ENCODE results near the gene TECPR1.
A peak's percentile ranks its signal among the peaks of the same experiment; 100 is the strongest.
"Not testable (repeated sequence)": the region's sequence is repeated elsewhere in the genome, so short reads cannot be mapped to it uniquely, and the experiment has no call there.

TECPR1 gene

GRCh38 chr7:98224701-98225181, 27.3 kb downstream of the TECPR1 start:
- no peak for DNase-seq

- no peak for DNase-seq
These were observed 27.9 kb downstream of the TECPR1 start for GRCh38 chr7:98223898-98224700.

- DNase-seq, result no peak
These were observed 28.6 kb downstream of the TECPR1 start for GRCh38 chr7:98223351-98223897.

- no peak for DNase-seq
These were observed 29.4 kb downstream of the TECPR1 start for GRCh38 chr7:98222533-98223195.

- DNase-seq, result no peak
These were observed 30.2 kb downstream of the TECPR1 start for GRCh38 chr7:98221611-98222532.

- DNase-seq, result not testable (repeated sequence)
These were observed 32.6 kb downstream of the TECPR1 start for GRCh38 chr7:98219382-98219781.

DNA sequence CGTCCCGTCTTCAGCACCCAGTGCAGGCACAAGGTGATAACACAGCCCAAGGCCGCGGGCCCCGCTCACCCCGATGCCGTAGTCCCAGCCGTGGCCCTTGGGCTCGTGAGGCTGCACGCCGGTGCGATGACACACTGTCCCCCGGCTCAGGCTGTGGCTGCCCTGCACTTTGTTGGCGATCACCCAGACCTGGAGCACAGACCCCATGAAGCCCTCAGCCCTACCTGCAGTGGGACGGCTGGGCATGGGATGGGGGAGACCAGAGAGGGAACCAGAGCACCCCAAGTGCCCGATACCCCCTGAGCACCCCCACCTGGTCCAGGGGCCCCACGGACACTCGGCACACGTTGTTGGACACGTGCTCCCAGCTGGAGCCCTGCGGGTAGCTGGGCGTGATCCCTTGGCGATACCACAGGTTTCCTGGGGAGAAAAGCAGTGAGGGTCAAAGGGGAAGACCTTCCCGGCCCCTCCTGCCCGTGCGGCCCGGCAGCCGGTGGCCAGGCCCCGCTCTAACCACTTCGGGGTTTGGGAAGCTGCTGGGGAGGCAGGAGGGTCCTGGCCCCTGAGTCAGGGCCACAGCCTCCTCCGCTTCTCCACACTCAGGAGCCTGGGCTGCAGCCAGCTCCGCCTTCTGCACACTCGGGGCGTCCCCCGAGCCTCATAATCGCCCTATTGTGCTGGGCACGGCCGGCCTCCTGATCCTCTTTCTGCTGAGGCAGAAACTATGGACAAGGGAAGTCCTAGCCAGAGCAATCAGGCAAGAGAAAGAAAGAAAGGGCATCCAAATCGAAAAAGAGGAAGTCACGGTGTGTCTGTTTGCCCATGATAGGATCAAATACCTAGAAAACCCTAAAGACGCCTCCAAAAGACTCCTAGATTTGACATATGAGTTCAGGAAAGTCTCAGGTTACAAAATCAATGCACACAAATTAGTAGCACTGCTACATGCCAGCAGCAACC, 34.1 kb downstream of the TECPR1 start:
- no peak for DNase-seq

DNA sequence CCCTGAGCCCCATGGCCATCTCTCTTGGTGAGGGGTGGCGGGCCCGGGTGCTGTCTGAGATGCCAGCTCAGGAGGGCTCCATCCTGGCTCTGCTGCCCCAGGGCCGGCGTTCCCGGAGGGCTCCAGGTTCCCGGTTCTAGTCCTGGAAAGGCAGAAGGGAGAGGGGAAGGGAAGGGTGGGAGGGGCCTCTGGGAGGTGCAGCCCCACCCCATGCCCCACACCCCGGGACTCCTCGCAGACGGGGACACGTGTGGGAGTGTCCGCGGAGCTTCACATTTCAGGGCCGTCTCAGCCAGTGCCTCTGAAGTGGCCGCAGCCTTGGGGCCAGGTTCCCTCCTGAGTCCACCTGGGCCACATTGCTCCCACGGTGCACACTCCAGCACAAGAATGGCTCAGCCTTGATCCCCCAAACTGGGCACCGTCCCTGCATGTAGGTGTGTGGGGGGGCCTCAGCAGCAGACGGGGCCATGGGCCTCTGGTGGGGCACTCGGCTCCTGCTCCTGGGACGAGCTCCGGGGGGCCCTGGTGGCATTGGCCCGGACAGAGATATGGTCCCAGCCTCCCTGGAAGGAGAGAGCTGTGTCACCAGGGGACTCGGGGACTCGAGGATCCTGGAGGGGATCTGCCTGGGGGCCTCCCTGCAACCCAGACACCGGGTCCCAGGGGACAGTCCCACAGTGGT, 35.0 kb downstream of the TECPR1 start:
- DNase-seq, result no peak

- DNase-seq, result no peak
These were observed 36.2 kb downstream of the TECPR1 start for GRCh38 chr7:98215561-98216495.

DNA sequence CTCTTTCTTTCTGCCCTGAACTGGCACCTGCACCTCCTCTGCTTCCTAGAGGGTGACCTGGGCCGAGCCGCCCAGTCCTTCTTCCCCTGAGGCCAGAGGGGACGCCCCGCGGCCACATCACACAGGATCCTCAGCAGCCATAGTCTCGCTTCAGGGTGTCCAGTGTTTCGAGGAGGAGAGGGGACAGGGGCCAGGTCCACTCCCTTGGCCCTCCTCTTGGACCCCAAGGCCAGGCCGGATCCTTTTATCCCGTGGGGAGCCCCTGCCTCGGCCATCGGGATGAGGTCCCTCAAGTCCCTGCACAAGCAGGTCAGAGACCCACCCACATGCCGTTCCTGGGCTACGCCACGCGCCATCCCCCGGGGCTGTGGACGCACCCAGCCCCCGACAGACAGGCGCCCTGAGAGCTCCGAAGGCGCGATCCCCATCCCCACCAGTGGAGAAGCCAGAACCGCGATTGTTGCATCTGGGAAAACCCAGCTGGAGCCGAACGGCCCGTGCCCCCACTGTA, 37.2 kb downstream of the TECPR1 start:
- no peak for DNase-seq

- DNase-seq, result no peak
These were observed 37.9 kb downstream of the TECPR1 start for GRCh38 chr7:98213888-98214810.

DNA sequence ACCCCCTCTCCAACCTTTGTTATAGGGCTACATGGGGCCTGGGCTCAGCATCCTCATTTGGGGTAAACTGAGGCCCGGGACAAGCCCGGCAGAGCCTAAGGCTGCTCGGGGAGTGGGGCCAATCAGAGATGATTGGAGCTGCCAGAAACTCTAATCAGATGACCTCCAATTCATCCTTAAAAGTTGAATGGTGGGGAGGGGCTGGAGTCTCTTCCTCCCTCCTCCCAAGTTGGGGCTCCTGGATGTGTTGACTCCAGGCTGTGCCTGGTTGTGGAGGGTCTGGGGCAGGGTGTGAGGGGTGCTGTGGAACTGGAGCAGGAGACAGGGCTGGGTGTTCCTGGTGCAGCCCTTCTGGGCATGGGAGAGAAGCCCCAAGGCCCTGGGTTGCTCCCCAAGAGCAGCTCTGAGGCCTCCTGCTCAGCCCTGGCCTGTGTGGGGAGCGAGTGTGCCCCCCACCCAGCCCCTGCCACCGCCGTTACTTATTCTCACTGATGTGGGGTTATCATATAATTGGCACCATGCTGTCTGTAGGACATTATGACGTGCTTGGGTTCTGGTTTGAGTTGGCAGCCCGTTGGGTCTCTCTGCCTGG, 38.6 kb downstream of the TECPR1 start:
- DNase-seq, result no peak

- DNase-seq, result no peak
These were observed 39.4 kb downstream of the TECPR1 start for GRCh38 chr7:98212532-98213041.

GRCh38 chr7:98211676-98212531, 40.1 kb downstream of the TECPR1 start:
- DNase-seq, result no peak

- peak in 1 of 4 experiments; percentile 28 for DNase-seq
These were observed 40.8 kb downstream of the TECPR1 start, which contains the start of gene BHLHA15 for GRCh38 chr7:98211221-98211675. BHLHA15 (plus strand) TSS chr7:98211439; CDS start chr7:98212310, 871 bp downstream.

DNA sequence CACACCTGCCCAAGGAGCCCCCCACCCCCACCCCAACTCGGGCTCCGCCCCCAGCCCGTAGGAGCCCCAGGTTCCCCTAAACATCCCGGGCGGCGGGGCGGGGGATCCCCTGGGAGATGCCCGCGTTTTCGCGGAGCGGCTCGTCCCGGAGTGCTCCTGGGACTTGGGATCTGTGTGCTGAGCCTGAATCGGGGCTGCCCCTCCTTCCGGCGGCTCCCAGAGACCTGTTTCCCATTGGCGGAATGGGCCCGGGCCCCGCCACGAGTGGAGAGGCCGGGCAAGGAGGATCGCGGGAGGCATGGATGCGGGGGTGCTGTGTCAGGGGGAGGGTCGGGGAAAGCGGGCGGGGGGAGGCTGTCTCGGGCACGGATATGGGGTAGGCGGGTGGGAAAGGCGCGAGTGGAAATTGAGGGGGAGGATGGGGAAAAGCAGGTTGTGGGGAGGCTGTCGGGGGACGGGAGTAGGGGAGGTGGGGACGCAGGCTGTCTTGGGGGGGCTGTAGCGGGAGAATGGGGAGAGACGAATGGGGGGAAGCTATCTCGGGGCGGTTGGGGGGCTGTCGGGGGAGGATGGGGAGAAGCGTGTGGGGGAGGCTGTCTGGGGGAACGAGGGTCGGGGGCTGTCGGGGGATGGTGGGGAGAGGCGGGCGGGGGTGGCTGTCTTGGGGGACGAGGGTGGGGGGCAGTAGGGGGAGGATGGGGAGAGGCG, 41.4 kb downstream of the TECPR1 start:
- DNase-seq, result no peak

All from activated naive CD4-positive, alpha-beta T cell (primary cell).